Adipose tissue (tissue), 3 donors: ENCODE results near the gene C15orf40. TPM values are rescaled to one million over a fixed set of nuclear protein-coding genes. Genes with fewer than 3 reads are reported as not detected.
"Not testable (repeated sequence)": the region's sequence is repeated elsewhere in the genome, so short reads cannot be mapped to it uniquely, and the experiment has no call there.

Experiments used
- H3K27ac ChIP-seq: one replicate; pipeline ENCODE4 v1.5.1; 2013; ENCODE audit warnings: low read depth, low read length
- WGBS, 3 donors: extraction: QIAGEN DNeasy Blood & Tissue Kit; methylation state at CpG; one replicate each; pipeline ENCODE4 v1.1.7; 2013; 5-methylcytosine and 5-hydroxymethylcytosine counted together
- polyA plus RNA-seq, 3 donors: library from polyadenylated mRNA; stranded (reverse); fragments of 200-250 nt; gene quantifications; one replicate each; pipeline ENCODE4 v1.2.3, GENCODE V29; 2013
- donor health status: healthy with polysubstance abuse.
- donor health status: Bipolar disorder and iron deficiency.
- donor health status: healthy.

Gene C15orf40
- 10 to 100 TPM; 14.4 to 53.5 (median 33.6) TPM for polyA plus RNA-seq

DNA sequence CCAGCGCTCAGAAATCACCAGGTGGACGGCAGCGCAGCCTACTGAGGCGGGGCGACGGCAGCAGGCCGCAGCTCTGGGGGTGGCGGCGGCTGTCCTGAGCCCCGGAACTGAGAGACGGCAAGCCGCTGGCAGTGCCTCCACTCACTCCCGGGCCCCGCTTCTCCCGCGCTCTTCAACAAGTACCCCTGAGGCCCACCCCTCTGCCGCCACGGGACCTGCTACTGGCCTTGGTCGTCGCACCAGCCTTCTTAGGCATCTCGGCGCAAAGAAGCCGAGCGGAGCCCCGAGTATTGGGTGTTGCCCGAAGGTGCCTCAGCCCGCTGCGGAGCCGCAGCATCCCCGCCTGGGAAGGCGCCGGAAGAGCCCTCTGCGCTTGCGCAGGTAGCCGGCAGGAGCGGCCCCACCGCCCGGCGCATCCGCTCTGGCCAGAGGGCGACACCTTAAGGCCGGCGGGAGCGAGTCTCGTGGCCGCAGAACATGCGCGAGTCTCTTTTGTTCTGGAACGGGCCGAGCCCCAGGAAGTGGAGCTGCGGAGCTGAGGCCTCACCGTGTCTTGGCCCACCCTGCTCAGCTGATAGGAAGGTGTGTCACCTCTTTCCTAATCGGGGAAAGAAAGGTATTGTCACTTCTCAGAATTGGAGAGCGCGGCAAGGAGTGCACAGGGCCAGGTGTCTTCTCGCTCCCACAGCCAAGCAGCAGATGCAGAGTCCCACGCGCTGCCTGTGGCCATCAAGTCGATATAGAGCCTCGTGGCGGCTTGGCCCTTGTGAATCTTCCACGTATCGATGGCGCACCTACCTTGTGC is at the start of gene C15orf40:
Gene C15orf40 (minus strand): TSS at position 369 of the 805 bp plus-strand sequence. CDS start 32 bp downstream, at position 337.
- peak within 1 kb of the TSS; percentile 12 for H3K27ac ChIP-seq
- WGBS, 3 donors = 1% methylated on average over 62 to 64 of the region's 64 CpGs

DNA sequence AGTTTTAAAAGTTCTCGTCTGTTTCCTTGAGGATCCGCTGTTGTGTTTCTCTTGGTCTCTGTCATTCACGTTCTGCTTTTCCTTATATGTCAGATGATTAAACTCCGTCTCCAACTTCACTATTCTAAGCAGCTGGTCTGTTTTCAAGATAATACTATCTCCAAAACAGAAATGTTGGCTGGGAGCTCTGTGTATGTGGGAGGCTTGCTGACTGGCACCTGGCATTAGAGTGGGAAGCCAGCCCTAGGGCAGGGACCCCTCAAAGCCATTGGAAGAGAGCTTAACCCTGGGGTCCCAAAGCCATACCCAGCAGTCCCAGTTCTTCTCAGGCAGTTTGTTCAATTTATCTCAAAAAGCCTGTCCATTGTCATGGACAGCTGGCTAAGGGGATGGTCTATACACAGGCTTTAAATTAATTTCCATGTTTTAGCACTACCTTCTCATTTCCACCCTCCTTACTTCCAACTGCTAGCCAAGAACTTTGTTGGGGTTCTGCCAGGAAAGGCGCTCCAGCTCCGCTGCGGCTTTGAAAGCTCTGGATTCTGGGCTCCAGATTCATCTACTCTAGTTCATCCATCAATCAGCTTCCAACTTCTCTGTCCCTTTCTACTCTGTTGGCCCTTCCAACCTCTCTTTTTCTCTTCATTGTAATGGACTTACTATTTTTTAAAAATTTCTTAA is 46.4 kb upstream of the C15orf40 start:
- 47 to 63% (median 59%) methylated on average over 7 of the region's 7 CpGs for WGBS, 3 donors
- H3K27ac ChIP-seq = no peak overlapping the region

GRCh38 chr15:83057002-83057401 is 45.6 kb upstream of the C15orf40 start:
- 72 to 91% (median 84%) methylated on average over 1 of the region's 1 CpG for WGBS, 3 donors
- no peak overlapping the region for H3K27ac ChIP-seq

DNA sequence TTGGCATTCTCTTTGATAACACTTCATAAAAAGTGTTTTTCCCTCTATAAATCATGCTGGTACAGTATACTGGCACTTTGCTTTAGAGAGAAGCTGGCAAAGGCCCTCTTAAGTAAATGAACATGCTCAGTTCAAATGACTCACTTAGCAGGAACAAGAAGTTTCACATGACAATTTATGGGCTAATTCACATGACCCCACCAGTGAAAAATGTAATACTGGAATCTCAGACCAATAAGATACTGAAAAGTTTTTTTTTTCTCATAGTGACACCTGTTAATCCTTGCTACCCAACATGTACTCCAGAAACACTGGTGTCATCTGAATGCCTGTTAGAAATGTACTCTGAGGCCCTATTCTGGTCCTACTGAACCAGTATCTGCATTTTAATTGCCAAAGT is 41.7 kb upstream of the C15orf40 start:
- no peak overlapping the region for H3K27ac ChIP-seq

DNA sequence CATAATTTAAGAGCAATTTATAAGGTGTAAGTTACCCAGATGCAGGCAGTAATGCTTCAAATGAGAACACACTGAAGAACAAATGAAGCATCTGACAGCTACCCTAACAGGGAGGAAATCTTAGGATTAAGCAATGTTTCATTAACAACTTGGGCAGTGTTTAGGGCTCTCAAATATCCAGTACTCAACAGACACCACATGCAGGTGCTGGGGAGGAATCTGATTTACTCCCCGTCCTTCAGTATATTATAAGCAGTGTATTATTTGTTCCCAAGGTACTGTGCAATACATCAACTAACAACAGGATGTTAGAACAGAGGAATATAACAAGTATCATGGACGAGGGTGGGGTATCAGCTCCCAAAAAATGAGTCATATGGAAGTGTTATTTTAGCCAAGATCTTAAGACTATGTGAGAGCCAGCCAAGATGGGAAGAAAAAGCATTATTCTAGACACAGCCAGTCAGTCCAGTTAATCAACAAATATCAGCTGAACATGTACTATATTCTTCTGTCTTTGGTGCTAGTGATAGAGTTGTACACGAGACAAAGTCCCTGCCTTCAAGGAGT is 35.2 kb upstream of the C15orf40 start:
- H3K27ac ChIP-seq = no peak overlapping the region
- 42 to 71% (median 54%) methylated on average over 3 of the region's 3 CpGs for WGBS, 3 donors

DNA sequence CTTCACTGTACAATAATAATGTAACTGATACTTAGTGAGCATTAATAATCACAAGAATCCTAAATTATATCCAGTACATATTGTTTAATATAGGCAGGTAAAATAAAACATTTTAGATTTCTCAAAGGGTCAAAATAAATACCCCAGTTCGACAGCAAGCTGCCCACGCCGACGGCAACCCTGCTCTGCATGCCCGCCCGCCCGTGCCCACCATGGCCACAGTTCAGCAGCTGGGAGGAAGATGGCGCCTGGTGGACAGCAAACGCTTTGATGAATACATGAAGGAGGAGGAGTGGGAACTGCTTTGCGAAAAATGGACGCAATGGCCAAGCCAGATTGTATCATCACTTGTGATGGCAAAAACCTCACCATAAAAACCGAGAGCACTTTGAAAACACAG is 32.7 kb upstream of the C15orf40 start:
- WGBS, 3 donors = 96 to 97% (median 97%) methylated on average over 12 of the region's 12 CpGs
- H3K27ac ChIP-seq = no peak overlapping the region

- WGBS, 3 donors = 21 to 57% (median 38%) methylated on average over 1 of the region's 1 CpG
- no peak overlapping the region for H3K27ac ChIP-seq
Measured at GRCh38 chr15:83039206-83039605, 27.8 kb upstream of the C15orf40 start.

- no peak overlapping the region for H3K27ac ChIP-seq
- 93 to 94% (median 93%) methylated on average over 6 of the region's 6 CpGs for WGBS, 3 donors
Measured at GRCh38 chr15:83036253-83036652, 24.8 kb upstream of the C15orf40 start.

GRCh38 chr15:83031234-83031633 is 19.8 kb upstream of the C15orf40 start:
- not testable (repeated sequence) for H3K27ac ChIP-seq
- 97 to 98% (median 98%) methylated on average over 6 of the region's 6 CpGs for WGBS, 3 donors

DNA sequence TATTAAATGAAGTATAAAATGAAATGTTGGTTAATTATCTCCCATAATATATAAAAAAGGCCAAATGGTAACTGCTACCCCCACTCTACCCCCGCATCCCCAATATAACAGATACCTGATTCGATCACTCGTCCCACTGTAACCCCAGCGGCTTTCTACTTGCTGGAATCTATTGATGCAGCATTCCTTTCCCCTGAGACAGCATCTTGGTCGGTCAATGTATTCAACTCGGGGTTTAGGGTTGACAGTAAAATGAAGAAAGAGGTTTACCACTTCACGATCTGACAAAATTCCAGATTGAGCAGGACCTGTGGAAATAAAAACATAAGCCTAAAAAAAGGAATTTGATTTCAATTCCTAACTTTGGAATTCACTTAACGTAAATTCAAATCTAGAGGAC is 18.6 kb upstream of the C15orf40 start:
- H3K27ac ChIP-seq = no peak overlapping the region
- 91 to 99% (median 94%) methylated on average over 8 of the region's 8 CpGs for WGBS, 3 donors

DNA sequence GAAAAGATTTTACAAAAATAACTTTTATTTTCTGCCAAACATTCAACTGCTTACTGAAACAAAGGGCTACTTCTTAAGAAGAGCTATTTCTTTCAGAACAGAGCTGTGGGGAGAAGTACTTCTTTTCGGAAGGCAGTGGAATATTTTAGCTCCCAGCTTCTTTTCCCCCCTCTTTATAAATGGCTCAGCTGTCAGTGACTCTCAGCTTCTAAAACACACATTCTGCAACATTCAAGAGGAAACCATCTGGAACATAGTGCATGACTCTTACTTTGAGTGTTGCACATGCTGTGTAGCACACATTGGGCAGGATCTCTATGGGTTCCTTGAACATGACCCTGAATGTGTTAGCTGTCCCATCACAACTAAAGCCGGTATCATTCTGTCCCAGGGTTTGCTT is 7.0 kb upstream of the C15orf40 start:
- H3K27ac ChIP-seq = no peak overlapping the region
- WGBS, 3 donors = 90 to 98% (median 90%) methylated on average over 2 of the region's 2 CpGs

DNA sequence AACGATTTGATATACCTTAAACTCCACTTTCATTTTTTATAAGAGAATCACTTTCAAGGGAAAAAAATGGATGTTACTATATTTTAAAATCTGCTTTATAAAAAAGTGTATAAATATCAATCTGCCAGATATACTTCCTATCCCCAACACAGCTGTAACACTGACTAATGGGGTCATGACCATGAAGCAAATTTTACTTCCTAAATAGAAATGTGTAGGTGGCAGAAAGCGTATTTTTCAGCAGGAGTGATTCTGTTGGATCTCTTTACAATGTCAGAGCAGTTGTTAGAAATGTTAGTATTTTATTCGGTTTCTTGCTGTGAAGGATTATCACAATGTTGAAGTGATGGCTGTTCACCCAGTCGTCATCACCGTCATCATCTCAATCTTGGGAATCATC is 5.5 kb upstream of the C15orf40 start:
- H3K27ac ChIP-seq = no peak overlapping the region
- WGBS, 3 donors = 91% methylated on average over 5 of the region's 5 CpGs

GRCh38 chr15:83015361-83015760 is 3.9 kb upstream of the C15orf40 start:
- H3K27ac ChIP-seq = no peak overlapping the region
- WGBS, 3 donors = 77 to 90% (median 78%) methylated on average over 4 of the region's 4 CpGs

- WGBS, 3 donors = 58 to 80% (median 69%) methylated on average over 5 of the region's 5 CpGs
- no peak overlapping the region for H3K27ac ChIP-seq
Measured at GRCh38 chr15:83014205-83014653, 2.8 kb upstream of the C15orf40 start.

GRCh38 chr15:83012636-83013035 is 1.2 kb upstream of the C15orf40 start:
- H3K27ac ChIP-seq = no peak overlapping the region
- 77 to 97% (median 81%) methylated on average over 6 of the region's 6 CpGs for WGBS, 3 donors

DNA sequence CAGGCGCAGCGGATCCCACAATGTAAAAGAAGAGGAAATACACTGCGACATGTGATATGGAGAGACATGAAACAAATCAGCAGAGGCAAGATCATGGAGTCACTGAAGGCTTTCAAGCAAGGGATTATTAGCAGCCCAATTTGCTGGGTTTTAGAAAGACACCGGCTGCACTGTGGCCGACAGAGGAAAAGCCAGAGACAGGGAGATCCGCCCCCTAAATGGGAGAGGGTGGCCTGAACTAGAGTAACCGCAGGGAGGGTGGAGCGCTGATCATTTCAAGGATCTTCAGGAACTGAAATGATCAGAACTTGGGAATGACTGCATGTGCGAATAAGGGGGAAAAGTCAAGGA is 612 bp upstream of the C15orf40 start:
- 42 to 49% (median 49%) methylated on average over 9 of the region's 9 CpGs for WGBS, 3 donors

DNA sequence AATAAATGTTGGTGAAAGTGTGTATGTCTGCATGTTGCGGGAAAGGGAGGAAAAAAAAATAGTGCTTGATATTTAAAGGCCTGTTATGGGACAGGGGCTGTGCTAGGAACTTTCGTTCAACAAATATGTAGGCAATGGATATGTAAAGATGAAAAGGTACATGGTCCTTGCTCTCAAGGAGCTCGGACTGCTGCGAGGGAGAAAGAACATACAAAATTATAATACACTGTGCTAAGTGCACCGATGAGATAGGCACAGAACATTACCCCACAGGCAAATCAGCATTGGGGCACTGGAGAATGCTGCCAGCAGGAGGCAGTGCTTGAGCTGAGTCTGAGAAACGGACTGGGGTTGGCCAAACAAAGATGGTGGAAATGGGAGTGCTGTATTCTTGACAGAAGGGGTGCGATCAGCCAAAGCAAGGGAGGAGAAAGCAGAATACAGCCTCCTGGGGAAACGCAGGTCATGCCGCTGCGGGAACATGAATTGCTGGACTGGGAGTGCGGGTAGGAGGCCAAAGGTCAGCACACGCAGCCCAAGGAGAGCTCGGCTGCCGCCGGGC is 649 bp downstream of the C15orf40 start:
- no peak overlapping the region for H3K27ac ChIP-seq
- 7 to 11% (median 9%) methylated on average over 14 to 15 of the region's 15 CpGs for WGBS, 3 donors

More for the DNA sequence above, 612 bp upstream of the C15orf40 start:
- H3K27ac ChIP-seq = no peak overlapping the region

GRCh38 chr15:83000672-83001031 is 10.8 kb downstream of the C15orf40 start:
- 65 to 95% (median 93%) methylated on average over 3 of the region's 3 CpGs for WGBS, 3 donors
- H3K27ac ChIP-seq = not testable (repeated sequence)
